CD1c-positive myeloid dendritic cell (primary cell): Measurements from ENCODE around the gene NRXN2.

ENCODE experiments used
- DNase-seq: peaks from one replicate; pipeline ENCODE4 v3.0.0-alpha.2; 2016; ENCODE audit errors: extremely low spot score

Gene NRXN2

GRCh38 chr11:64649291-64649697 lies 73.7 kb downstream of the NRXN2 start:
- no peak for DNase-seq

GRCh38 chr11:64648551-64648950 lies 74.4 kb downstream of the NRXN2 start:
- no peak for DNase-seq

- no peak for DNase-seq
Measured at GRCh38 chr11:64647019-64647779, 75.8 kb downstream of the NRXN2 start.

- DNase-seq, result no peak
Measured at GRCh38 chr11:64644647-64645275, 78.2 kb downstream of the NRXN2 start.

GRCh38 chr11:64643920-64644646 lies 78.9 kb downstream of the NRXN2 start:
- DNase-seq, result no peak

GRCh38 chr11:64643256-64643881 lies 79.6 kb downstream of the NRXN2 start:
- no peak for DNase-seq

- DNase-seq, result no peak
Measured at GRCh38 chr11:64642871-64643255, 80.1 kb downstream of the NRXN2 start.

- no peak for DNase-seq
Measured at GRCh38 chr11:64642418-64642735, 80.6 kb downstream of the NRXN2 start.

- no peak for DNase-seq
Measured at GRCh38 chr11:64641596-64642417, 81.2 kb downstream of the NRXN2 start.

- DNase-seq, result no peak
Measured at GRCh38 chr11:64639885-64640284, 83.1 kb downstream of the NRXN2 start.

GRCh38 chr11:64638829-64639228 lies 84.2 kb downstream of the NRXN2 start:
- DNase-seq, result no peak

GRCh38 chr11:64638018-64638665 lies 84.9 kb downstream of the NRXN2 start:
- no peak for DNase-seq

- no peak for DNase-seq
Measured at GRCh38 chr11:64637334-64638017, 85.5 kb downstream of the NRXN2 start.

GRCh38 chr11:64633555-64634159 lies 89.3 kb downstream of the NRXN2 start:
- no peak for DNase-seq

GRCh38 chr11:64632654-64633053 lies 90.3 kb downstream of the NRXN2 start:
- no peak for DNase-seq

- DNase-seq, result no peak
Measured at GRCh38 chr11:64632237-64632636, 90.8 kb downstream of the NRXN2 start.

- no peak for DNase-seq
Measured at GRCh38 chr11:64631675-64632074, 91.3 kb downstream of the NRXN2 start.

GRCh38 chr11:64629796-64630562 lies 93.0 kb downstream of the NRXN2 start:
- no peak for DNase-seq

GRCh38 chr11:64629103-64629502 lies 93.9 kb downstream of the NRXN2 start:
- DNase-seq, result no peak
